K562 (cell line): ENCODE measurements around the gene NVL. TPM values are rescaled to one million over a fixed set of nuclear protein-coding genes. Genes with fewer than 3 reads are reported as not detected.
A peak's percentile ranks its signal among the peaks of the same experiment; 100 is the strongest.

Experiments used
- AFF1 ChIP-seq, 2 experiments: fragments of 450-650 bp; IDR thresholded peaks; 2 replicates each; pipeline ENCODE4 v1.6.1; 2018; ENCODE audit warnings: mild to moderate bottlenecking in 2 of 2, low read depth in 1 of 2; ENCODE audit not compliant: partially characterized antibody in 2 of 2
- ATF4 ChIP-seq: fragments of 450-650 bp; formaldehyde crosslinking; IDR thresholded peaks from 2 replicates; pipeline ENCODE4 v1.4.0; 2022; ENCODE audit warnings: mild to moderate bottlenecking, moderate library complexity
- CREM ChIP-seq: IDR thresholded peaks from 2 replicates; pipeline ENCODE4 v1.6.1; 2014; ENCODE audit warnings: antibody characterized with exemption, low read depth
- FUS ChIP-seq: fragments of 200-400 bp; formaldehyde crosslinking; optimal IDR thresholded peaks from 2 replicates; pipeline ENCODE3; 2017; ENCODE audit warnings: low read depth, low read length
- GATA2 ChIP-seq: sonication (generic); formaldehyde crosslinking; IDR thresholded peaks from 2 replicates; pipeline ENCODE4 v1.4.0; 2020; ENCODE audit warnings: mild to moderate bottlenecking, missing genetic modification reagents
- KDM5B ChIP-seq: fragments of 200-600 bp; sonication (generic); IDR thresholded peaks from 2 replicates; pipeline ENCODE4 v1.6.1; 2012; ENCODE audit warnings: low read depth, mild to moderate bottlenecking, moderate library complexity, low read length, control low read depth, inconsistent platforms; ENCODE audit not compliant: insufficient replicate concordance
- LCOR ChIP-seq: sonication (generic); formaldehyde crosslinking; IDR thresholded peaks from 2 replicates; pipeline ENCODE4 v1.8.0; 2022; ENCODE audit warnings: mild to moderate bottlenecking, missing genetic modification reagents
- MAFK ChIP-seq: IDR thresholded peaks from 2 replicates; pipeline ENCODE4 v1.6.1; 2011; ENCODE audit warnings: low read length, improper control_type of control experiment
- MCM2 ChIP-seq: fragments of 450-650 bp; IDR thresholded peaks from 2 replicates; pipeline ENCODE4 v1.6.1; 2017; ENCODE audit warnings: low read depth, mild to moderate bottlenecking
- MXD1 ChIP-seq: fragments of 250-450 bp; sonication (Bioruptor Pico); IDR thresholded peaks from 2 replicates; pipeline ENCODE4 v1.8.0; 2021; ENCODE audit warnings: borderline replicate concordance, mild to moderate bottlenecking, moderate library complexity; ENCODE audit not compliant: poor library complexity, severe bottlenecking
- POLR2AphosphoS2 ChIP-seq: IDR thresholded peaks from 2 replicates; pipeline ENCODE4 v1.6.1; 2012; ENCODE audit warnings: low read length, improper control_type of control experiment
- PURB ChIP-seq: sonication (generic); formaldehyde crosslinking; IDR thresholded peaks from 2 replicates; pipeline ENCODE4 v1.9.0; 2021; ENCODE audit warnings: low read depth, mild to moderate bottlenecking, missing genetic modification reagents
- RBM34 ChIP-seq: fragments of 200-400 bp; formaldehyde crosslinking; IDR thresholded peaks from 2 replicates; pipeline ENCODE4 v1.6.1; 2018; ENCODE audit warnings: low read length, borderline replicate concordance; ENCODE audit not compliant: insufficient read depth
- SOX6 ChIP-seq: fragments of 450-650 bp; IDR thresholded peaks from 2 replicates; pipeline ENCODE4 v1.6.1; 2014; ENCODE audit warnings: mild to moderate bottlenecking
- TCFL5 ChIP-seq: fragments of 250-450 bp; sonication (Bioruptor Pico); conservative IDR thresholded peaks from 2 replicates; pipeline ENCODE4 v1.6.1; 2021; ENCODE audit warnings: mild to moderate bottlenecking, moderate library complexity, matching md5 sums
- TEAD1 ChIP-seq, 2 experiments: fragments of 450-650 bp in 1 of 2; sonication (generic) in 1 of 2; formaldehyde crosslinking; IDR thresholded peaks; 2 replicates each; pipeline versions ENCODE4 v1.4.0 to v1.8.0; 2020 to 2022; ENCODE audit warnings: mild to moderate bottlenecking in 2 of 2, missing genetic modification reagents in 1 of 2
- THAP7 ChIP-seq: fragments of 250-450 bp; sonication (Bioruptor Pico); IDR thresholded peaks from 2 replicates; pipeline ENCODE4 v1.5.0; 2021
- TSC22D4 ChIP-seq: fragments of 450-650 bp; IDR thresholded peaks from 2 replicates; pipeline ENCODE4 v1.6.1; 2016; ENCODE audit warnings: missing genetic modification characterization, missing biosample characterization, control low read depth
- ZBTB9 ChIP-seq: fragments of 450-650 bp; formaldehyde crosslinking; IDR thresholded peaks from 2 replicates; pipeline ENCODE4 v1.4.0; 2020; ENCODE audit warnings: mild to moderate bottlenecking, moderate library complexity
- ZFP30 ChIP-seq: fragments of 250-450 bp; sonication (Bioruptor Pico); IDR thresholded peaks from 2 replicates; pipeline ENCODE4 v1.8.0; 2022; ENCODE audit warnings: moderate library complexity, mild to moderate bottlenecking, inconsistent platforms, borderline replicate concordance
- ZNF41 ChIP-seq: fragments of 250-450 bp; sonication (Bioruptor Pico); conservative IDR thresholded peaks from 2 replicates; pipeline ENCODE4 v1.4.0; 2020; ENCODE audit warnings: mild to moderate bottlenecking
- ZNF695 ChIP-seq: fragments of 450-650 bp; formaldehyde crosslinking; IDR thresholded peaks from 2 replicates; pipeline ENCODE4 v1.4.0; 2020; ENCODE audit warnings: mild to moderate bottlenecking, moderate library complexity
- polyA plus RNA-seq, 8 experiments: library from polyadenylated mRNA; depleted of rRNA in 4 of 8; stranded (reverse) in 5 of 8; unstranded in 3 of 8; fragments of >200 nt; fragmentation: Nextera tagmentation in 2 of 8; fragmentation: Illumina TruSeq in 1 of 8; extraction: Ambion mirVana in 2 of 8; extraction: Trizol in 1 of 8; gene quantifications; 2 replicates each; pipeline versions ENCODE4 v1.2.1 to v1.2.3, GENCODE V29; 2011 to 2014; ENCODE audit warnings: inconsistent platforms in 1 of 8, missing spikeins in 1 of 8
- total RNA-seq, 7 experiments: library from RNA; depleted of rRNA in 6 of 7; stranded (reverse); fragments of >200 nt in 6 of 7; fragmentation: Illumina TruSeq in 2 of 7; extraction: Trizol in 2 of 7; gene quantifications; 2 replicates each; pipeline versions ENCODE4 v1.2.1 to v1.2.3, GENCODE V29; 2011 to 2021; ENCODE audit warnings: low replicate concordance in 1 of 7

The NVL gene
- total and polyA plus RNA-seq, 9 of the 15 experiments (the other 6 are each of a cell fraction or from before 2014, with no cell fraction given), result 32.5 to 86.6 (median 62.9) TPM

- TF ChIP-seq AFF1 (IDR thresholded peaks at IDR 0.05; ENCODE audit: low read depth in 1 of 2, partially characterized antibody in 2 of 2) (no peak), ZFP30 (no peak), GATA2 (CRISPR knock-in tag) (no peak), ZNF695 (CRISPR knock-in tag) (no peak), SOX6 (peak; percentile 27; the same call in 1 of the 2 replicates), CREM (no peak), TSC22D4 (tag) (no peak), MCM2 (no peak), ZNF41 (CRISPR knock-in tag) (peak; percentile 100), KDM5B (no peak), TCFL5 (CRISPR knock-in tag) (no peak), LCOR (CRISPR knock-in tag) (peak; percentile 52; the same call in 1 of the 2 replicates), RBM34 (no peak), TEAD1 (CRISPR knock-in tag; IDR thresholded peaks at IDR 0.05) (no peak), THAP7 (CRISPR knock-in tag) (no peak), PURB (CRISPR knock-in tag) (no peak), FUS (no peak), MXD1 (no peak), ATF4 (CRISPR knock-in tag) (no peak), ZBTB9 (CRISPR knock-in tag) (0 out of 2 replicates have a peak, but pooled peaks have one; percentile 20), MAFK (no peak), POLR2AphosphoS2 (no peak)
These were observed 3.4 kb upstream of the NVL start (continued) for GRCh38 chr1:224333309-224333926.
